A549 treated with CpdA at 1 μM for 4 hours (cell line): Measurements from ENCODE around the gene TTC6. TPM values are rescaled to one million over a fixed set of nuclear protein-coding genes. Genes with fewer than 3 reads are reported as not detected.

Source experiments
- total RNA-seq: library from RNA; stranded (reverse); fragments of 200-300 nt; extraction: Qiagen RNA extraction; gene quantifications from 5 replicates; pipeline ENCODE4 v1.2.3, GENCODE V29; 2022; ENCODE audit warnings: low read depth

Gene TTC6, protein sequence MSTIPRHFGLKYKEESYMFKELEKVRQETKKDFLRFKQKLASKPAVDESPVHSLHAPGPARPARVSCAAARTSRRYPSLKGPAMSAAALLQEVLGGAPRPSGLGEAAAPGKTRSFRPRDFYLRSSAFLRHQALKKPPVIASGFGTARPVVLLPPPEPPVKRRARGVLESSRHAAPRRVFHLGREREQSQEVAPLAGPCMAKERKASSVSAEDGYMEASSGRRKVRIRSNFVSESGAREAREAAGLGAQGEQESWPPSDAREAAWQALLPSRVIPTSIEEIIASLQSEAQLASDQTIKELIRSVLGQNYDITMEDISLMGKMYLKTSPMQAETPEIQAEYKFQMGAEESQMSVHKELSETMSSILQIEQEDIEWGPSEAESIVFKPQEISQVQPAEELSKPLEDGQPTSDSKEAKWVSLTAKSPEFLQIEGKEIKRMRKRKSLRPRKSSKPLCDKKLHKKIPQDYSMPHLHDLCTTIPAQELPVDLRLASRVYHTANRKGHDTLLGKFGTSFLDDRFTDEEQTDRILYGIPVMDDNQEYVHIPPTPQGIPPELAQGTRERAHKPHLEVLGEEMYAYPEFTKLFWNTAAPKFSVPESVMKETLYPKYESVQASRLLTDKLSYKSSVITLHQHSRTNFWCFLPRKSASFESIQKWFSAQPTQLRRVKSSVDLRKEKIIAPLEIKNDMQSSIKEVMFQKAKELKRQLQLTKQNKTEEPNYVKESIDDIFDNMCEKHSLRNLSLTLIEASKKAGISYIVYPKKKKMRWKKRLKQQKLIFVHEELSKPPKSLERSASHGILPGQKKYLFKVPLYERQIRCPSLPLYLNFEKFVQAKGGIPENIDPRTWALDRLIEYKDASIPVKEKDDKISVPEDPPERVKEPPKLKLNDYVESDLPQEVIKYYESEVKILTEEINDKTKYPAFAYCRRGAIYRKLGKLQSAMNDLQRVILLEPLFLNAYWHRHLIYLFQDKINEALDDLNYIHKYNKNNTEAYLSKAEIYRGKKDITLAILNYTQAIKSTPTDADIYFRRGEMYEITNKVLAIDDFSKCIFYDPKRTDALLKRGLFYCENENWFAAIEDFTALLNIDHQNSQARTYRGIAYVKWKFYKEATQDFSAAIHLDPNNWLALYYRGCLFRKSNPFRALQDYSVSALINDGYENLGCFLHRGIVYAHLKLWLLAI (N-terminal part only)
- 0.14 to 0.50 TPM (median 0.35 TPM) in 5 replicates for total RNA-seq

DNA sequence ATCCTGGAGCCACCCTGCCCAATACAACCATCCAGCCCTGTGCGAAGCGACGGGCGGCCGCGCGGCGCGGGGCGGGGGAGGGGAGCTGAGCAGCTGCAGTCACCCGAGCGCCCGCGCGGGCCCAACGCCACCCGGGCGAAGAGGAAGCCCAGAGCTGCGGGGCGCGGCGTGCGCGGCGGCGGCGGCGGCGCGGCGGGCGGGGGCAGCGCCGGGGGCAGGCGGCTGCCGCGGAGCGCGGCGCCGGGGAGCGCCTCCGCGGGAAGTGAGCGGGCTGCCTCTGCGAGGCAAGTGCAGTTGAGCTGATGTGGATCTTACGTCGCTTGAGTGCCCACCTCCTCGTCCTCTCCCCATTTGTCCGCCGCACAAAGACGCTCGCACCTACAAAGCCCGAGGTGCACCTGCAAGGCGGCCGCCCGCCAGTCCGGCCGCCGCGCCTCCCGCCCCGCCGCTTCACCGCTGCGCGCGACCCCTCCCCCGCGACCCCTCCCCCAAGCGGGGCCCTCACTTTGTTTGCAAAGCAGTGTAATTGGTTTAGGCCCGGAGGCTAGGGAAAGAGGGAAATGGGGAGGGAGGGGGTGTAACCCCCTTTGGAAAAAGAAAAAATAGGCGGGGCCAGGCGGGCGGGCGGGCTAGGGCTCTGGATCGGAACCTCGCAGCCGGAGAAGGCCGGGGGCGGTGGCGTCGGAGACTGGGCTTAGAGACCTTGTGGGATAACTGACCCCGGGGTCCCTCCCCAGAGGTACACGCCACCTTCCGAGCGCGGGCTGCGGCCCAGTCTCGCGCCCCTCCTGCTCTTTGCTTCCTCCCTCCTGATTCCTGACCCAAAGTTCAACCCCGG, at the start of gene TTC6, which contains the start of gene FOXA1:
Gene TTC6 (plus strand): TSS at position 659 of the 838 bp plus-strand sequence. CDS start 26,436 bp downstream, outside the sequence.
Gene FOXA1 (minus strand): TSS at position 279 of the 838 bp plus-strand sequence. CDS start 277 bp downstream, at position 2.

Other genes with a start within 250 kb of the TTC6 start
- gene FOXA1, start 380 bp upstream of the TTC6 start, total RNA-seq = 9.4 to 11.9 TPM (median 11.3 TPM) in 5 replicates